ENCODE data around the gene TRO.

The TRO gene

GRCh38 chrX:54920610-54921426 lies at the start of gene TRO:
Gene TRO (plus strand): TSS chrX:54920824. CDS start chrX:54922247, 1,423 bp downstream.
- peak; percentile 3 for DNase-seq

DNA sequence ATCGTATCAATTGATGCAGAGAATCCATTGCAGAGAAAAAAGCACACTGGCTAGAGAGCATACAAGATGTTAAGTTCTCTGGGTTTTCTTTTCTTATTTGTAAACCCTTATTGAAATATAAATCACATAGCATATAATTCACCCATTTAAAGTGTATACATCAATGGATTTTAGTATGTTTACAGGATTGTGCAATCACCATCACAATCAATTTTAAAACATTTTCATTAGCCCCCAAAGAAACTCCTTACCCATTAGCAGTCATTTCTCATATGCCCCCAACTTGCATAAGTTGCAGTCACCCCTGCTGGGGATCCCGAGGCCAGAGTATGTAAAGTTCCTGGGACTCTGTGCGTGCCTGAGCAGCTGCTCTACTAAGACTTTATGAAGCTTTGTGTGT lies 34.9 kb upstream of the TRO start:
- no peak for DNase-seq

GRCh38 chrX:54891573-54891972 lies 29.1 kb upstream of the TRO start:
- peak; percentile 30 for DNase-seq

- DNase-seq = no peak
Measured at GRCh38 chrX:54894159-54894558, 26.5 kb upstream of the TRO start.

- no peak for DNase-seq
Measured at GRCh38 chrX:54909941-54910340, 10.7 kb upstream of the TRO start.

DNA sequence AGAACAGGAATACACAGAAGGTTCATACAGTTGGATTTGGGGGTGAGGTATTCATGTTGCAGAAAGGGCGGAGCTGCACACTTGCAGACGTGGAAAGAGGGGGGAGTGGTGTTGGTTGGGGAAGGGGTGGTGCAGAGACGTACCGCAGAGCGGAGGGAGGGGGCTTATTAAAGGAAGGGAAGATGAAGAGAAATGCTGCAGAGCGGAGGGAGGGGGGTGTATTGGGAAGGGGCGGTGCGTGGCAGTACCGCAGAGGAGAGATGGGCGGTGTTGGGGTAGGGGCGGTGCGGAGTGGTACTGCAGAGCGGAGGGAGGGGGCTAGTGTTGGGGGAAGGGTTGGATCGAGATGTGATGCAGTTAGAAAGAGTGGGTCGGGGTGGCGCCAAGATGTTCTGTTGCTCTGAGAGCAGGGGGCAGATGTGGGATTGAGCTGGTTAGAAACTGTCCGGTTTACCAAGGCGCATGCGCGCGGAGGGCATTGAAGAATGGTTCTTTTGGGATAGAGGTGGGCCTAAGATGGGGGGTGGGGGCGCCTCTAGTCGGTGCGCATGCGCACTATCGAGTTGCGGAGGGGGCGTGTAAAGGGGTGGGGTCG lies 900 bp downstream of the TRO start:
- DNase-seq = peak; percentile 70

DNA sequence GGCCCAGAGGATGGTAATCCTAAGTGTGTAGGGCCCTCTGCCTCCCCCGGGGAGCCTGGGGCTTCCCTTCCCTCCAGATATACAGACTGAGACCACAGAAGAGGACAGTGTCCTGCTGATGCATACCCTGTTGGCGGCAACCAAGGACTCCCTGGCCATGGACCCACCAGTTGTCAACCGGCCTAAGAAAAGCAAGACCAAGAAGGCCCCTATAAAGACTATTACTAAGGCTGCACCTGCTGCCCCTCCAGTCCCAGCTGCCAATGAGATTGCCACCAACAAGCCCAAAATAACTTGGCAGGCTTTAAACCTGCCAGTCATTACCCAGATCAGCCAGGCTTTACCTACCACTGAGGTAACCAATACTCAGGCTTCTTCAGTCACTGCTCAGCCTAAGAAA lies 1.9 kb downstream of the TRO start:
- DNase-seq = no peak

DNA sequence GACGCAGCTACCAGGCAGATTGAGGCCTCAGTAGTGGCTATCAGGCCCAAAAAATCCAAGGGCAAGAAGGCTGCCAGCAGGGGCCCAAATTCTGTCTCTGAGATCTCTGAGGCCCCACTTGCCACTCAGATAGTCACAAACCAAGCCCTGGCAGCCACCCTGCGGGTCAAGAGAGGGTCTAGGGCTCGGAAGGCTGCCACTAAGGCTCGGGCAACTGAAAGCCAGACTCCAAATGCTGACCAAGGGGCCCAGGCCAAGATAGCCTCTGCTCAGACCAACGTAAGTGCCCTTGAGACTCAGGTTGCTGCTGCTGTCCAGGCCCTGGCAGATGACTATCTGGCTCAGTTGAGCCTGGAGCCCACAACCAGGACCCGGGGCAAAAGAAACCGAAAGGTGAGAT lies 2.8 kb downstream of the TRO start:
- DNase-seq = no peak

DNA sequence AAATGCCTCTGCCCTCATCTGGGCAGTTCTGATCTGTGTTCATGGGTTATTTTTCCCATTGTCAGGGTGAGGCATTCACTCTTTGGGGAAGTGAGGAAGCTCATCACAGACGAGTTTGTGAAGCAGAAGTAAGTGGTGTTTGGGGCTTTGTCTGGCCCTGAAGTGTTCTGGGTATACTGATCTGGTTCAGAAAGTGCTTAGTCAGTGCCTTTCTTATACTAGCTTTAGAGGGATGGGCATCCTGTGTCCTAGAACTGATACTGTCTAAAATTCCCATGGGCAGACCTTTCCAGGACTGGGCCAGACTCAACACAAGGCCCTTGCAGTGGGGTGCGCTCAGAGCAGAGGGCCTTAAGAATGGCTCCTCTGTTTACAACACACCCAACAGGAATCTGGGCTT lies 6.4 kb downstream of the TRO start:
- no peak for DNase-seq

GRCh38 chrX:54928876-54929275 lies 8.3 kb downstream of the TRO start:
- DNase-seq = no peak

DNA sequence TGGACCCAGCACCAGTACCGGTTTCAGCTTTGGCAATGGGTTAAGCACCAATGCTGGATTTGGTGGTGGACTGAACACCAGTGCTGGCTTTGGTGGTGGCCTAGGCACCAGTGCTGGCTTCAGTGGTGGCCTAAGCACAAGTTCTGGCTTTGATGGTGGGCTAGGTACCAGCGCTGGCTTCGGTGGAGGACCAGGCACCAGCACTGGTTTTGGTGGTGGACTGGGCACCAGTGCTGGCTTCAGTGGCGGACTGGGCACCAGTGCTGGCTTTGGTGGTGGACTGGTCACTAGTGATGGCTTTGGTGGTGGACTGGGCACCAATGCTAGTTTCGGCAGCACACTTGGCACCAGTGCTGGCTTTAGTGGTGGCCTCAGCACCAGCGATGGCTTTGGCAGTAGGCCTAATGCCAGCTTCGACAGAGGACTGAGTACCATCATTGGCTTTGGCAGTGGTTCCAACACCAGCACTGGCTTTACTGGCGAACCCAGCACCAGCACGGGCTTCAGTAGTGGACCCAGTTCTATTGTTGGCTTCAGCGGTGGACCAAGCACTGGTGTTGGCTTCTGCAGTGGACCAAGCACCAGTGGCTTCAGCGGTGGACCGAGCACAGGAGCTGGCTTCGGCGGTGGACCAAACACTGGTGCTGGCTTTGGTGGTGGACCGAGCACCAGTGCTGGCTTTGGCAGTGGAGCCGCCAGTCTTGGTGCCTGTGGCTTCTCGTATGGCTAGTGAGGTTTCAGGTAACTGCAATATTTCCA lies 9.8 kb downstream of the TRO start:
- DNase-seq = no peak

DNA sequence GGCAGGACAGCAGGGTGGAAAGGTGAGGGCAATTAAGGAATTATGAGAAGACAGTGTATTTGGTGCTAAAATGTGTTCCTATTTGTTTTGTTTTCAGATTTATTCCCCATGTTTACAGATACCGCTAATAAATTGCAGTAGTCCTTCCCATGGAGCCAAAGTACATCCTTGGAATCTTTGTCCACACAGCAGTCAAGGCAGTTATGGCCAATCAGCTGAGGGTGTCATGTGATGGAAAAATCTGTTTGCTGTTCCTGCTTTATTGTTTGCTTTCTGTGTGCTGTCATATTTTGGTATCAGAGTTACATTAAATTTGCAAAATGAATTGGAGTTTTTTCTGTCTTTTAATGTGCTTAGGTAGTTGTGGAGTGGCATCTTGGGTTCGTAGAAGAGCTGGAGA lies 10.5 kb downstream of the TRO start:
- no peak for DNase-seq

- DNase-seq = no peak
Measured at GRCh38 chrX:54933150-54933826, 12.7 kb downstream of the TRO start.

- DNase-seq = no peak
Measured at GRCh38 chrX:54934058-54934457, 13.4 kb downstream of the TRO start.

- no peak for DNase-seq
Measured at GRCh38 chrX:54934890-54935289, 14.3 kb downstream of the TRO start.

- DNase-seq = no peak
Measured at GRCh38 chrX:54935306-54935705, 14.7 kb downstream of the TRO start.

DNA sequence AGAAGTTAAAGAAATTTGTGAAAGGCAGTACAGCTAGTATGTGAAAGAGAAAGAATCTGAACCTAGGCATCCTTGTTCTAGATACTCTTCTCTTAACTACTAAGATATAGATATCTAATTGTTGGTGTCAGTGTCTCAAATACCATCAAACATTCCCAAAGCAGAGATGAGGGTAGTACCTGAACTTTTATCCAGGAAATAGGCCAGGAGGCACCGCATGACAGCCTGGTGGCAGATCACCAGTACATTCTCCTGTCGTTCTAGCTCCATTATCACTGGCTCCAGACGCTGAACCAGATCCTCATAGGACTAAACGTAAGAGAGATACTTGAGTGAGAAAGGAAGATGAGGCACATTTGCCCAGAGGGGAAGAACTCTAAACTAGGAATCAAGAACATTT lies 16.8 kb downstream of the TRO start:
- no peak for DNase-seq

DNA sequence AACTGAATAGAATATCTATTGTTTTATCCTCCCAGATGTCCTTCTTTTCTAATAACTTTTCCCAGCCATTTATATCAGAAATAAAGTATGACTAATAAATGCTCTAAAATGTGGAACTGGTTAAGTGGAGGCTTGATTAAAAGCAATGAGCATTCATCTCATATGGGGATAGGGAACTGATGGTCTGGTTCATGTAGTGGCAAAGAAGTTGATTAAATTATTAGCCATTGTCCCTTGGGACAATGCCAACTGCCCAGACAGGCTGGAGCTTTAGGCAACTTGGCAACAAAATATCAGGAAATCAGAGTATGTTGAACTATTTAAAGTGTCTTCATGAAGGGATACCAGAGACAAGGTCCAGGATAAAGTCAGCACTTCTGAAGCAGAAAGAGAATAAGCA lies 24.2 kb downstream of the TRO start:
- no peak for DNase-seq

DNA sequence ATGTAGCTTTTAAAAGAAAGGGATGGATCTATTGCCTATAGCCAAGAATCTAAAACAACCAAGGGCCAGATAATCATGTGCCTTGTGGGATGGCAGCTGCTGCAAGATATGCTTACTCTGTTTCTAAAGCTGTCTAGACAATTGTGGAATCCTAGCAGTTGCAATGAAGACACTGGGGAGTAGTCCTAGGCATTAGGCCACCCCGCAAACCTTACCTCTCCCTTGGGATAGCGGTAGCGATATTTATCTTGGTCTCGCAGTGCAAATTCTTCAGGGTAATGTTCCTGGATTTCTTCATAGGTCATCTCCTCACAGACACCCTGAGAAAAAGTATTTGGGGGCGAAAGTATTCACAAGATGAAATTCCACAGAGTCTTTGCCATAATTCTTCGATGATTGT lies 24.6 kb downstream of the TRO start:
- no peak for DNase-seq

DNA sequence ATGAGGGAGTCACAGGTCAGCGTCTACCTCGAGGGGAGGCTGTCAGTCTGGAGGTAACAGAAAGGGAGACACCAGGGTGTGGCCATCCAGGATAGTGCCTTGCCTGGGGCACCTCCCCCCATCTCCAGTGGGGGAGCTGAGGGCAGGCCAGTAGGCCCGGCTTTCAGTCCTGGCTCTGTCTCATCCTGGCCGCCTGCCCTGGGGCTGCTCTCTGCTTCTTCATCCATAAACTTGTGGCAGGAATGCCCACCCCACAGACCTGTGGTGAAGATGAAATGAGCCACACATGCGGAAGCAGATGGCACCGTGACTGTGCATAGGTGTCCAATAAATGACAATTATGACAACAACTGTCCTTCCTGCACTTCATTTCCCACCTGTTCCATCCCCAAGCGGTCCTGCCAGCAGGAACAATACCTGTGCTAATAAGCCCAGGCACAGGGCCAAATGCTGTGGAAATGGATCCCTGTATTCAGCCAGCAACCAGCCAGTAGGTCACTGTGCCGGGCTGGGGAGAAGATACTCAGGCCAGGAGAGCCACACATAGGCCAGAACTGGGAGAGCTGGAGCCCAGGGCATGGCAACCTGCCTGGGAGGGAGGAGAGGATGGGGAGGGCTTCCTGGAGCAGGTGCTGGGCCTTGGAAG lies 30.2 kb downstream of the TRO start:
- no peak for DNase-seq

DNA sequence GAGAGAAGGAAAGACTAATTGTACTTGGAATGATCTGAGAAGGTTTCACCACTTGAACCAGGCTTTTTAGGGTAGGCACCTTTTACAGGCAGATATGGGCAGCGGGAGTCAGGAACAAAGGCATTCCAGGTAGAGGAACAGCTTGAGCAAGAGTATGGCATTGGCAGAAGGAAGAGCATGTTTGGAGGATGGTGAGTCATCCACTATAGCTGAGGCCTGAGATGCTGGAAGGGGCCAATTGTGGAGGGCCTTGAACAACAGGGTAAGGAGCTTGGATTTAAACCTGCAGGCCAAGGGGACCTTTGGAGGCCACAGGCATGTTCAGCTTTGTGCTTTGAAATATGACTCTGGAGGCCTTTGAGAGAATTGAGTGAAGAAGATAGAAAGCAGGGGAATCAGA lies 41.1 kb downstream of the TRO start:
- no peak for DNase-seq

DNA sequence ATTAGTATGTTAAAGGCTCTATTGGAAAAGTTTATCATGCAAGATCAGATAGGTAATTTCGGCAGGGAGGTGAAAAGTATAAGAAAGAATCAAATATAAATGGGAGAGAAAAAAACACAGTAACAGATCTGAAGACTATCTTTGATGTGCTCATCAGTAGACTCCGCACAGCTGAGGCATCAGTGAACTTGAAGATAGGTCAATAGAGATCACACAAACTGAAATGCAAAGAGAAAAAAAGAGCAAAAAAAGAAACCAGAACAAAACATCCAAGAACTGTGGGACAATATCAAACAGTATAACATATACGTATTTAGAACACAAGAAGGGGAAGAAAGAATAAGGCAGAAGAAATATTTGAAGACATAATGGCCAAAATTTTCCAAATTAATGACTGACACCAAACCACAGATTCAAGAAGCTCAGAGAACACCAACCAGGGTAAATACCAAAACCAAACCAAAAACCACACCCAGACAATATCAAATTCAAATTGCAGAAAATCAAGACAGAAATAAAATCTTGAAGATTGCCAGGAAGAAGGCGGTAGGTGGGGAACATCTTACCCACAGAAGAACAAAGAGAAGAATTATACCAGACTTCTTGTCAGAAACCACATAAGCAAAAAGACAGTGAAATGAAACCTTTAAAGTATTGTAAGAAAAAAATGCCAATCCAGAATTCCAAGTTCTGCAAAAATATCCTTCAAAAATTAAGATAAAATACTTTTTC lies 44.3 kb downstream of the TRO start:
- DNase-seq = no peak

All from activated CD4-positive, alpha-beta T cell treated with anti-CD3 and anti-CD28 coated beads for 48 hours (primary cell).